GM21381 (cell line): ENCODE measurements around the gene ZNF705A.
"Not testable (repeated sequence)": the region's sequence is repeated elsewhere in the genome, so short reads cannot be mapped to it uniquely, and the experiment has no call there.

Source experiments
- ATAC-seq: cut with Tn5 transposase; IDR thresholded peaks from one replicate; pipeline ENCODE4 v1.9.1; 2021; ENCODE audit warnings: mild to moderate bottlenecking, moderate library complexity; ENCODE audit not compliant: unreplicated experiment

The ZNF705A gene

GRCh38 chr12:8183346-8183745 is 26.5 kb downstream of the ZNF705A start:
- ATAC-seq = not testable (repeated sequence)

- not testable (repeated sequence) for ATAC-seq
Observed at GRCh38 chr12:8184206-8184605, 27.4 kb downstream of the ZNF705A start.

- ATAC-seq = not testable (repeated sequence)
Observed at GRCh38 chr12:8188088-8188487, 31.3 kb downstream of the ZNF705A start.

GRCh38 chr12:8197685-8198308 is 41.0 kb downstream of the ZNF705A start:
- ATAC-seq = not testable (repeated sequence)

- not testable (repeated sequence) for ATAC-seq
Observed at GRCh38 chr12:8218711-8219382, 62.0 kb downstream of the ZNF705A start.

- ATAC-seq = not testable (repeated sequence)
Observed at GRCh38 chr12:8221375-8221774, 64.6 kb downstream of the ZNF705A start.

- not testable (repeated sequence) for ATAC-seq
Observed at GRCh38 chr12:8221844-8222243, 65.0 kb downstream of the ZNF705A start.

- not testable (repeated sequence) for ATAC-seq
Observed at GRCh38 chr12:8222303-8222702, 65.5 kb downstream of the ZNF705A start.

GRCh38 chr12:8223646-8224045 is 66.8 kb downstream of the ZNF705A start:
- ATAC-seq = not testable (repeated sequence)

- not testable (repeated sequence) for ATAC-seq
Observed at GRCh38 chr12:8224782-8225181, 68.0 kb downstream of the ZNF705A start.

- no peak for ATAC-seq
Observed at GRCh38 chr12:8226355-8226754, 69.5 kb downstream of the ZNF705A start.

GRCh38 chr12:8226992-8227731 is 70.3 kb downstream of the ZNF705A start, which contains the start of gene FAM90A1:
FAM90A1 (minus strand) TSS chr12:8227618; CDS start chr12:8224832, 2,786 bp downstream.
- not testable (repeated sequence) for ATAC-seq

- ATAC-seq = not testable (repeated sequence)
Observed at GRCh38 chr12:8227732-8228077, 70.9 kb downstream of the ZNF705A start.

- not testable (repeated sequence) for ATAC-seq
Observed at GRCh38 chr12:8228607-8229006, 71.8 kb downstream of the ZNF705A start.

- not testable (repeated sequence) for ATAC-seq
Observed at GRCh38 chr12:8229486-8229885, 72.7 kb downstream of the ZNF705A start.
